Heart left ventricle (tissue), 13 donors: ENCODE measurements around the gene SND1.

Source experiments
- CTCF ChIP-seq, 12 donors: fragments of 200-600 bp; sonication (generic) in 4 of 12; IDR thresholded peaks; one replicate each; pipeline versions ENCODE4 v1.5.0 to v1.8.0; 2018 to 2022; ENCODE audit warnings: antibody characterized with exemption in 12 of 12, mild to moderate bottlenecking in 5 of 12
- POLR2A ChIP-seq, 2 donors: fragments of 450-650 bp; IDR thresholded peaks; one replicate each; pipeline ENCODE4 v1.6.1; 2017; ENCODE audit warnings: antibody characterized with exemption in 2 of 2, mild to moderate bottlenecking in 2 of 2, moderate library complexity in 2 of 2
- donor health status: ischemic (EF 13 %, LVEDD 7.1; RV severe dilation, severe dysfunction).
- donor health status: DM: no; HTN: yes; CAD: no.
- donor health status: DM: no; HTN: no; CAD: no.
- donor health status: ischemic (EF 25% LVEDD 6.9; RV normal size, moderate dysfunction).
- donor health status: ischemic (EF 25% LVEDD 5.7; RV mildly dilated, moderate dysfunction).
- donor health status: ischemic (EF 35%, LVEDD 5.7; RV mildly dilated, moderate dysfunction).
- donor health status: nonischemic (EF 11% LVEDD 7.7; RV severe dilation, severe dysfunction).
- donor health status: DM: yes; HTN: yes; CAD: no.
- donor health status: PGD.
- donor health status: ischemic (EF 29% LVEDD 5.4; RV normal size, mild dysfunction).
- donor health status: nonischemic (EF 23%, LVEDD 6.1; RV moderate dilation, normal function).

DNA sequence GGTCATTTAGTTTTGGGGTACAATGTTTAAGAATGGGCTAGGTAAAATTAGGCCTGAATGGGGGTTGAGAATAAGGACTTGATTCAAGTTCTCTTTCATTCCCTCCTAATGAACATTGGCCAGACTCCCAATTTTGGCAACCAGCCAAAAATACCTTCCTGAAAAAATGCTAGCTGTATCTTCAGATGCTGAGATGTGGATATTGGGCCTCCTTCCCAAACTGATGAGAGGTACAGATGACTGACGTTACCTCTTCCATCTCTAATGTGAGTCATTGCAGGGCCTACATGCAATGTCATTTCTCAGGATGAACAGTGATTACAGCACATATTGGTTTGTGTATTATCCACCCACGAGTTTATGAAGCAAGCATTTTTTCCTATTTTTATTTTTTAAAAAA lies 151.6 kb downstream of the SND1 start:
- no peak for TF ChIP-seq POLR2A (IDR thresholded peaks at IDR 0.05)
- no peak for TF ChIP-seq CTCF (IDR thresholded peaks at IDR 0.05)
